NCI-H187 treated with DMSO at 0.1 percent for 48 hours (cell line): ENCODE results near the gene HDAC10.
"Not testable (repeated sequence)": the region's sequence is repeated elsewhere in the genome, so short reads cannot be mapped to it uniquely, and the experiment has no call there.

Source experiments
- DNase-seq: peaks from one replicate; lab custom pipeline; 2025; lab: John Stamatoyannopoulos, UW

Gene HDAC10

GRCh38 chr22:50216055-50216683, 34.9 kb downstream of the HDAC10 start:
- DNase-seq: no peak

- DNase-seq: no peak
Measured at GRCh38 chr22:50215297-50216054, 35.6 kb downstream of the HDAC10 start.

- DNase-seq: no peak
Measured at GRCh38 chr22:50213263-50213662, 37.8 kb downstream of the HDAC10 start.

- DNase-seq: no peak
Measured at GRCh38 chr22:50211147-50211546, 39.9 kb downstream of the HDAC10 start.

GRCh38 chr22:50210378-50211139, 40.5 kb downstream of the HDAC10 start:
- no peak for DNase-seq

GRCh38 chr22:50209893-50210292, 41.2 kb downstream of the HDAC10 start:
- no peak for DNase-seq

GRCh38 chr22:50208939-50209892, 41.8 kb downstream of the HDAC10 start:
- no peak for DNase-seq

- no peak for DNase-seq
Measured at GRCh38 chr22:50208430-50208938, 42.6 kb downstream of the HDAC10 start.

GRCh38 chr22:50207383-50208140, 43.5 kb downstream of the HDAC10 start:
- no peak for DNase-seq

GRCh38 chr22:50206599-50206998, 44.5 kb downstream of the HDAC10 start:
- DNase-seq: no peak

GRCh38 chr22:50205781-50206569, 45.1 kb downstream of the HDAC10 start:
- DNase-seq: no peak

- DNase-seq: not testable (repeated sequence)
Measured at GRCh38 chr22:50204998-50205397, 46.1 kb downstream of the HDAC10 start.

GRCh38 chr22:50204571-50204970, 46.5 kb downstream of the HDAC10 start:
- no peak for DNase-seq

GRCh38 chr22:50203288-50203687, 47.8 kb downstream of the HDAC10 start:
- no peak for DNase-seq

- no peak for DNase-seq
Measured at GRCh38 chr22:50202130-50202666, 48.9 kb downstream of the HDAC10 start.

GRCh38 chr22:50201191-50202129, 49.6 kb downstream of the HDAC10 start:
- no peak for DNase-seq

GRCh38 chr22:50200461-50201190, 50.4 kb downstream of the HDAC10 start, which contains the start of gene SELENOO:
Gene SELENOO, plus strand, starts transcription at chr22:50201011. Its CDS starts 26 bp downstream, at chr22:50201037.
- no peak for DNase-seq
